HEK293 (cell line): ENCODE measurements around the gene POLDIP2.

Experiments used
- CTCF ChIA-PET: fragments of 350-600 bp; formaldehyde crosslinking; extraction: SDS; loops from one replicate; lab custom pipeline; 2021; ENCODE audit warnings: antibody characterized with exemption; lab: Yijun Ruan, JAX
- POLR2A ChIA-PET: fragments of 300-600 bp; formaldehyde crosslinking; extraction: SDS; loops from one replicate; lab custom pipeline; 2020; ENCODE audit warnings: antibody characterized with exemption, inconsistent platforms; lab: Yijun Ruan, JAX
- H3K27ac ChIP-seq: fragments of 200-500 bp; sonication (Bioruptor generic); 2 replicates; pipeline ENCODE4 v1.5.1; 2014; ENCODE audit warnings: low read depth, low read length, control low read depth, inconsistent platforms; ENCODE audit errors: extremely low read depth
- H3K36me3 ChIP-seq, 2 experiments: fragments of 200-500 bp in 1 of 2; sonication (Bioruptor generic) in 1 of 2; 1 replicate in 1 of 2; 2 replicates in 1 of 2; pipeline ENCODE4 v1.5.1; 2014 to 2017; ENCODE audit warnings: inconsistent platforms in 2 of 2, low read length in 2 of 2; ENCODE audit not compliant: control insufficient read depth in 2 of 2, insufficient read depth in 1 of 2
- H3K4me1 ChIP-seq: fragments of 200-500 bp; sonication (Bioruptor generic); 2 replicates; pipeline ENCODE4 v1.5.1; 2014; ENCODE audit warnings: mild to moderate bottlenecking, low read length, inconsistent platforms; ENCODE audit not compliant: control insufficient read depth, insufficient read depth
- H3K4me3 ChIP-seq: 2 replicates; pipeline ENCODE4 v1.5.1; 2011; ENCODE audit warnings: low read depth, mild to moderate bottlenecking, control low read depth, low read length, moderate library complexity
- H3K9me3 ChIP-seq: fragments of 200-500 bp; sonication (Bioruptor generic); 2 replicates; pipeline ENCODE4 v1.5.1; 2014; ENCODE audit warnings: low read depth, low read length, inconsistent platforms; ENCODE audit not compliant: control insufficient read depth, insufficient read depth
- SCRT1 ChIP-seq: fragments of 450-650 bp; formaldehyde crosslinking; IDR thresholded peaks from 2 replicates; pipeline ENCODE4 v1.5.1; 2016; ENCODE audit warnings: missing biosample characterization, missing genetic modification characterization, borderline replicate concordance
- ZBTB48 ChIP-seq: fragments of 450-650 bp; formaldehyde crosslinking; IDR thresholded peaks from 2 replicates; pipeline ENCODE4 v1.5.1; 2016; ENCODE audit warnings: missing biosample characterization, missing genetic modification characterization
- ZNF138 ChIP-seq: fragments of 450-650 bp; formaldehyde crosslinking; IDR thresholded peaks from 2 replicates; pipeline ENCODE4 v1.5.1; 2016; ENCODE audit warnings: missing biosample characterization, missing genetic modification characterization, borderline replicate concordance
- ZNF214 ChIP-seq: fragments of 450-650 bp; formaldehyde crosslinking; IDR thresholded peaks from 2 replicates; pipeline ENCODE4 v1.5.1; 2017; ENCODE audit warnings: missing biosample characterization, mild to moderate bottlenecking, missing genetic modification characterization, borderline replicate concordance
- ZNF280C ChIP-seq: fragments of 450-650 bp; formaldehyde crosslinking; IDR thresholded peaks from 2 replicates; pipeline ENCODE4 v1.5.1; 2016; ENCODE audit warnings: missing biosample characterization, missing genetic modification characterization
- ZNF302 ChIP-seq: fragments of 450-650 bp; formaldehyde crosslinking; IDR thresholded peaks from 2 replicates; pipeline ENCODE4 v1.5.1; 2016; ENCODE audit warnings: missing biosample characterization, missing genetic modification characterization, low read depth
- ZNF518A ChIP-seq: fragments of 450-650 bp; formaldehyde crosslinking; conservative IDR thresholded peaks from 2 replicates; pipeline ENCODE4 v1.5.1; 2016; ENCODE audit warnings: low read depth, missing biosample characterization, missing genetic modification characterization
- ZNF521 ChIP-seq: fragments of 450-650 bp; formaldehyde crosslinking; IDR thresholded peaks from 2 replicates; pipeline ENCODE4 v1.5.1; 2017; ENCODE audit warnings: missing biosample characterization, mild to moderate bottlenecking, missing genetic modification characterization
- ZNF621 ChIP-seq: fragments of 450-650 bp; formaldehyde crosslinking; IDR thresholded peaks from 2 replicates; pipeline ENCODE4 v1.5.1; 2017; ENCODE audit warnings: missing biosample characterization, missing genetic modification characterization
- ZNF660 ChIP-seq: fragments of 450-650 bp; IDR thresholded peaks from 2 replicates; pipeline ENCODE4 v1.5.1; 2018; ENCODE audit warnings: missing biosample characterization, mild to moderate bottlenecking, missing genetic modification characterization
- ZNF747 ChIP-seq: fragments of 450-650 bp; formaldehyde crosslinking; IDR thresholded peaks from 2 replicates; pipeline ENCODE4 v1.5.1; 2016; ENCODE audit warnings: missing biosample characterization, missing genetic modification characterization
- ZNF76 ChIP-seq: fragments of 450-650 bp; formaldehyde crosslinking; IDR thresholded peaks from 2 replicates; pipeline ENCODE4; 2016; ENCODE audit warnings: low read depth, missing biosample characterization, missing genetic modification characterization, borderline replicate concordance
- TF ChIP-seq, protein P1 (sequence below): fragments of 450-650 bp; formaldehyde crosslinking; IDR thresholded peaks from 2 replicates; pipeline ENCODE4 v1.5.1; 2016; ENCODE audit warnings: missing biosample characterization, missing genetic modification characterization
- TF ChIP-seq, protein P2 (sequence below): fragments of 450-650 bp; formaldehyde crosslinking; IDR thresholded peaks from 2 replicates; pipeline ENCODE4 v1.5.1; 2017; ENCODE audit warnings: missing biosample characterization, missing genetic modification characterization
- TF ChIP-seq, protein P3 (sequence below): fragments of 450-650 bp; formaldehyde crosslinking; IDR thresholded peaks from 2 replicates; pipeline ENCODE4 v1.5.1; 2016; ENCODE audit warnings: missing biosample characterization, missing genetic modification characterization, borderline replicate concordance

Gene POLDIP2

GRCh38 chr17:28368915-28369683, 11.8 kb upstream of the POLDIP2 start (continued):
- TF ChIP-seq ZNF521 (no peak), ZNF518A (tag by site-specific recombination) (no peak), ZNF302 (tag by site-specific recombination) (no peak), ZNF747 (tag by site-specific recombination) (no peak), ZNF214 (tag by site-specific recombination) (no peak)
- TF ChIP-seq, all 188 proteins: peak for 0

DNA sequence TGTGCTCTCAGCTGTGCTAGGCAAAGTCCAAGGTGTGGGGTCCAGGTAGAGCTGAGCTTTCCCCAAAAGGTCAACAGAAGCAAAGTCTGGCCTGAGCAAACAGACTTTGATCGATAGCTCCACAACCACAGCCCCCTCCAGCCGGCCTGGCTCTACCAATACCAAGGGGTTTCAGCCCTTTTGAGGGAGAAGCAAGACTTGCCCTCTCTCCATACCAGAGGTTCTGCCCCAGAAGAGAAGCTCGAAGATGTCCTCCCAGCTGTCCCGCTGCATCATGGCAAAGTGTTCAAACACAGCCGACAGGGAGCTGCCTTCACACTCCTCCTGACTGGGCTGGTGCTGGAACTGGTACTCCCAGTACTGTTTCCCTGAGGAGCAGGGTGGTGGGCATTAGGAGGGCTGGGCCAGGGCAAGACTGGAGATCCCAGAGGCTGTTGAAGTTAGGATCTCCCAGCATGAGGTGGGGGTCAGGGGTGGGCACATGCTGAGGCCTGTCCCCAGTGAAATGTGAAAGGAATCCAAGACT, 11.0 kb upstream of the POLDIP2 start:
- CTCF ChIA-PET, result interaction anchor here (0.7 to 1.4 kb wide), 2 partner anchors 39 to 119 kb away, joined by 3 to 4 read pairs; no protein-coding TSS in a partner anchor
- no peak overlapping the region for H3K27ac ChIP-seq
- peaks cover 0 to 19% of the 10 kb centered on the region in 2 experiments; a peak in 2 of 3 replicates for H3K36me3 ChIP-seq
- TF ChIP-seq, protein P1, sequence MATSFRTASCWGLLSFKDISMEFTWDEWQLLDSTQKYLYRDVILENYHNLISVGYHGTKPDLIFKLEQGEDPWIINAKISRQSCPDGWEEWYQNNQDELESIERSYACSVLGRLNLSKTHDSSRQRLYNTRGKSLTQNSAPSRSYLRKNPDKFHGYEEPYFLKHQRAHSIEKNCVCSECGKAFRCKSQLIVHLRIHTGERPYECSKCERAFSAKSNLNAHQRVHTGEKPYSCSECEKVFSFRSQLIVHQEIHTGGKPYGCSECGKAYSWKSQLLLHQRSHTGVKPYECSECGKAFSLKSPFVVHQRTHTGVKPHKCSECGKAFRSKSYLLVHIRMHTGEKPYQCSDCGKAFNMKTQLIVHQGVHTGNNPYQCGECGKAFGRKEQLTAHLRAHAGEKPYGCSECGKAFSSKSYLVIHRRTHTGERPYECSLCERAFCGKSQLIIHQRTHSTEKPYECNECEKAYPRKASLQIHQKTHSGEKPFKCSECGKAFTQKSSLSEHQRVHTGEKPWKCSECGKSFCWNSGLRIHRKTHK (tag by site-specific recombination), result no peak
- TF ChIP-seq, all 188 proteins: peak for 0
- H3K4me3 ChIP-seq, result no peak overlapping the region
- H3K9me3 ChIP-seq, result no peaks in the 10 kb centered on the region
- peaks cover 12% of the 10 kb centered on the region for H3K4me1 ChIP-seq
- POLR2A ChIA-PET, result interaction anchor here (0.6 to 7.1 kb wide), 6 partner anchors 10 to 48 kb away, joined by 3 to 66 read pairs (median 4); partner anchors contain the start of genes IFT20, POLDIP2 and TNFAIP1

- Histone ChIP-seq H3K4me3 (no peak overlapping the region), H3K9me3 (no peaks in the 10 kb centered on the region), H3K36me3 (peaks cover 0 to 25% of the 10 kb centered on the region in 2 experiments; a peak in 2 of 3 replicates), H3K4me1 (peaks cover 6% of the 10 kb centered on the region), H3K27ac (no peak overlapping the region)
- ChIA-PET POLR2A (interaction anchor here (0.7 to 7.1 kb wide), 3 partner anchors 9 to 49 kb away, joined by 3 to 66 read pairs (median 14); partner anchors contain the start of genes IFT20, POLDIP2 and TNFAIP1), CTCF (interaction anchor here (0.7 to 1.3 kb wide), 2 partner anchors 10 to 120 kb away, joined by 3 to 10 read pairs; partner anchors contain the start of gene POLDIP2)
- TF ChIP-seq, protein P2, sequence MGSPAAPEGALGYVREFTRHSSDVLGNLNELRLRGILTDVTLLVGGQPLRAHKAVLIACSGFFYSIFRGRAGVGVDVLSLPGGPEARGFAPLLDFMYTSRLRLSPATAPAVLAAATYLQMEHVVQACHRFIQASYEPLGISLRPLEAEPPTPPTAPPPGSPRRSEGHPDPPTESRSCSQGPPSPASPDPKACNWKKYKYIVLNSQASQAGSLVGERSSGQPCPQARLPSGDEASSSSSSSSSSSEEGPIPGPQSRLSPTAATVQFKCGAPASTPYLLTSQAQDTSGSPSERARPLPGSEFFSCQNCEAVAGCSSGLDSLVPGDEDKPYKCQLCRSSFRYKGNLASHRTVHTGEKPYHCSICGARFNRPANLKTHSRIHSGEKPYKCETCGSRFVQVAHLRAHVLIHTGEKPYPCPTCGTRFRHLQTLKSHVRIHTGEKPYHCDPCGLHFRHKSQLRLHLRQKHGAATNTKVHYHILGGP (tag by site-specific recombination), result no peak
- TF ChIP-seq SCRT1, result no peak
- TF ChIP-seq, protein P3, sequence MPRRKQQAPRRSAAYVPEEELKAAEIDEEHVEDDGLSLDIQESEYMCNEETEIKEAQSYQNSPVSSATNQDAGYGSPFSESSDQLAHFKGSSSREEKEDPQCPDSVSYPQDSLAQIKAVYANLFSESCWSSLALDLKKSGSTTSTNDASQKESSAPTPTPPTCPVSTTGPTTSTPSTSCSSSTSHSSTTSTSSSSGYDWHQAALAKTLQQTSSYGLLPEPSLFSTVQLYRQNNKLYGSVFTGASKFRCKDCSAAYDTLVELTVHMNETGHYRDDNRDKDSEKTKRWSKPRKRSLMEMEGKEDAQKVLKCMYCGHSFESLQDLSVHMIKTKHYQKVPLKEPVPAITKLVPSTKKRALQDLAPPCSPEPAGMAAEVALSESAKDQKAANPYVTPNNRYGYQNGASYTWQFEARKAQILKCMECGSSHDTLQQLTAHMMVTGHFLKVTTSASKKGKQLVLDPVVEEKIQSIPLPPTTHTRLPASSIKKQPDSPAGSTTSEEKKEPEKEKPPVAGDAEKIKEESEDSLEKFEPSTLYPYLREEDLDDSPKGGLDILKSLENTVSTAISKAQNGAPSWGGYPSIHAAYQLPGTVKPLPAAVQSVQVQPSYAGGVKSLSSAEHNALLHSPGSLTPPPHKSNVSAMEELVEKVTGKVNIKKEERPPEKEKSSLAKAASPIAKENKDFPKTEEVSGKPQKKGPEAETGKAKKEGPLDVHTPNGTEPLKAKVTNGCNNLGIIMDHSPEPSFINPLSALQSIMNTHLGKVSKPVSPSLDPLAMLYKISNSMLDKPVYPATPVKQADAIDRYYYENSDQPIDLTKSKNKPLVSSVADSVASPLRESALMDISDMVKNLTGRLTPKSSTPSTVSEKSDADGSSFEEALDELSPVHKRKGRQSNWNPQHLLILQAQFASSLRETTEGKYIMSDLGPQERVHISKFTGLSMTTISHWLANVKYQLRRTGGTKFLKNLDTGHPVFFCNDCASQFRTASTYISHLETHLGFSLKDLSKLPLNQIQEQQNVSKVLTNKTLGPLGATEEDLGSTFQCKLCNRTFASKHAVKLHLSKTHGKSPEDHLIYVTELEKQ, result no peak
- no peak for TF ChIP-seq ZNF621
- no peak for TF ChIP-seq ZNF138 (tag by site-specific recombination)
- TF ChIP-seq ZNF280C, result no peak
- TF ChIP-seq ZBTB48 (tag by site-specific recombination), result no peak
- no peak for TF ChIP-seq ZNF76 (tag by site-specific recombination)
- no peak for TF ChIP-seq ZNF660
These were observed 10.4 kb upstream of the POLDIP2 start for GRCh38 chr17:28367641-28368305.
